Measurements from ENCODE around the gene CDH6.
A peak's percentile ranks its signal among the peaks of the same experiment; 100 is the strongest.

CDH6 gene

DNA sequence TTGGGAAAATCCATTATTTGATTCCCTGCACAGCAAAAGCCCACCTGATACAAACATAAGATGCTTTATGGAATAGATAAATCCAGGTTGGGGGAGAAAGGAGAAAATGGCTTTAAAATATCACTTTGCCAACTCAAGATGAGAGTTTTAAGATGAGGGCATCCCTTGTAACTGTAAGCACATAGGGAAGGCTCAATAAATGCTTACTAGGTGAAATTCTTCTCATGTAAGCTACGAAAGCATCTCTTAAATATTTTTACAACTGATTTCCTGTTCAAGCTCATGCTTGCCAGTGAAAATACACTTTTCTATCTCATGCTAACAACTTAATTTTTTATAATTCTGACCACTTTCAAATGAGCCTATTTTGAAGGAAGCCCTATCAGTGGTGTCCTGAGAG lies 11.5 kb downstream of the CDH6 start:
- no peak for DNase-seq

DNA sequence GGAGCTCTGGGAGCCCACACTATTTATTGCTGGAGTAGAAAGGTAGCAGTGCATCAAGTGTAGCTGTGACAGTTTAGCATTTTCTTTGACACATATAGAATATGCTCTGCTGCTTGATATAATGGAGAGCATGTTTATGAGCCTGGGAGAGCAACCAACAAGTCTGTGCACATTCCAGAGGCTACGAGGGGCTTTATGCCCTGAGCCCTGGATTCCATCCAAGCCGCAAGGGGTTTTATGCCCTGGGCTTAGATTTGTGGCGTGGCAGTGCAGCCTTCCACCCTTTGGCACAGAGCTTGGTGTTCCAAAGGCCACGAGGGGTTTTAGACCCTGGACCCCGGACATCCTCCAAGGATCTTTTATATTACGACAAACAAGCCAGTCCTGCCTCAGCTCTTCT lies 14.6 kb downstream of the CDH6 start:
- no peak for DNase-seq

DNA sequence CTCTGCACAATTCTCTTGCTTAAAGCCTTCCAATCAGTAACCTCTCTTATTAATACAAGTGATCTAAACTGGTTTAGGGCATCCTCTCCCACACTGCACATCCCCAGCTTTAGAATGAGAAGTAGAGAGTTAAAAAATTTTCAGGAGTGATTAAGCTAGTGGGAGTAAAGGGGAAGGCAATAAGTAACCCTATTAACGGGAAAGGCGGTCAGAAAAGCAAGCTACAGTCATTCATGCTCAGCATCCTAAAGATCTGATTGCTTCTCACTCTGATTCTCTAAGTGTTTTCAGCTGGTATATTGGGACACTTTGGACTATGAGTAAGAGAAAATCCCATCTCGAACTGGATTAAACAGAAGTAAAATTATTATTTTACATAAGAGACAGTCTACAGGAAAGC lies 15.8 kb downstream of the CDH6 start:
- DNase-seq = no peak

DNA sequence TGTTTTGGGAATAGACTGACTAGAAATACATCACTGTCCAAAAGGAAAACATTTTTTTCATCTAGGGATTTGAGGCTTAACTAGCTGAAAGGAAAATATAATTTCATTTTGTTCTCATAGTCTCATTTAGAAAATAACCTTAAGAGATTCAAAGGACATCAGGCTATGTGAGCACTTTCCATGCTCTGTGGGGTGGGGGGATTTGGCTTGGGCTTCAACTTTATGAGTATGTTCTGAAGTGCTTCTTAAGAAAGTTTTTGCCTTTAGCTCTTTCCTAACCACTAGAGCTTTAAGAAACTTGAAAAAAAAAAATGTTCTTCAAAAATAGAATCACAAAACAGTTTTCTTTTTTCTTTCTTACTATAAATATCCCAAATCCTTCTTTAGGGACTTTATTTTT lies 17.6 kb downstream of the CDH6 start:
- no peak for DNase-seq

DNA sequence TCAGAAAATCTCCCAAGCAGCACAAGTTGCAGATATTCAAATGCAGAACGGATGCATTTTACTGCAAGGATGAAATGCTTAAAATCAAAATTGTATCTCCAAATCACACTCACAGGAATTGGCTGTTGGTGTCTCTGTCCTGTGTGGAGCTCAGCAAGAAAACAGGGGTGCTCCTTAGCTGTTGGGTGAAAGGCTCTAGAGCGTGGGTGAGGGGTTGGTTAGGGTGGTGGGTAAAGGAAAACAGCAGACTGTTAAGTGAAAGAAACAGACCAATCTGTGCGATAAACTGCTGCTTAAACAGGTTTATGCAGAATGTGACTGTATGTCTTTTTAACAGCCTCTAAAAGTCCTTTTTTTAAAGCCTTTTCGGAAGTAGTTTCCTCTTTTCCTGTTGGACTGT lies 19.8 kb downstream of the CDH6 start:
- DNase-seq = no peak

DNA sequence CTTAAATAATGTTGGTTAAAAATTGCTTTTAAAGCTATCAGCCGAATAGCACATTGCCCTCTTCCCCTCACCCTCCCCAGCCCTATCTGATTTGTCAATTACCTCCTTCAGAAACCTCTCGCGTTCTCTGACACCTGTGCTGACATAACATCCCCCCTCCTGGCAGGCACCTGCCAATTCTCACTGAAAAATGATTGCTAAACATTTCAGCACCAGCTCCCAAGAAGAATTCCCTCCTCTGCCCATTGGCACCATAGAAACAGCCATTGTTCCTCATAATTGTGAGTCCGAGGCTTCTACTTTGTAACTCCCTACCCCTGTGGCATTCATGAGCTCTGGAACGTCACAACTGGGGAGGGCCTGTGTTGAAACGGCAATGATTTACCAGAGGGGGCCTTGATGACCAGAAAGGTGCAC lies 20.2 kb downstream of the CDH6 start:
- no peak for DNase-seq

DNA sequence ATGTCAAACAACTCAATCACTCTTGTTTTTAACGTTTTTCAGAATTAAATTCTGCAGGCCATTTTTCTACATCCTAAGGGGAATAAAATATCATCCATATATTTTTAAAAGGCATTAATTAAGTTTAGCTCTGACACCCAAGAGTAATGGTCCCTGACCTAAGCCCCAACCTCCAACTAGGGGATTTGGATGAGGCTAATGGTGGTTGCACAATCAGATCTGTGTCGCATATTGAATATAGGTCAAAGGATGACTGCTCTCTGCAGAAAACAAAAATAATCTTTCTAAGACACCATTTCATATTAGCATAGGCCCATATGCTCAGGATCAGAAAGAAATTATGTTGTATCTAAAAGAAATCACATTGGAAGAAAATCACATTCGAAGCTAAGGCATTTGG lies 20.7 kb downstream of the CDH6 start:
- DNase-seq = no peak

DNA sequence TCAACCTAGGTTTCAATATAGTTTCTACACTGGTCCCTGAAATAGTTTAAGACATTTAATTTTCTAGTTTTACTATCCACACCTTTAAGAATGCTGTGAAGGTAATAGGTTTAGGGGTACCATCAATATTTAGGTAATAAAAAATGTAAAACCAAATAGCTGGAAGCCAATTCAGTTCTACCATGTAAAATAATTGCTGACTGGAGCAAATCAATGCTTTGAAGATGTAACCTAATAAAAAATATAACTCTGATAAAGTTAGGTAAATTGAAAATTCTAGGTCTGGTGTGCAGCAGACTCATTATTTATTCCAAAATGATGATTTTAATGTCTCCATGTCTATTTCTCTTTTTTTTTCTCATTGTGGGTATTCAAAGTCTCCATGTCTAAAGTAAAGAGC lies 21.8 kb downstream of the CDH6 start:
- DNase-seq = no peak

DNA sequence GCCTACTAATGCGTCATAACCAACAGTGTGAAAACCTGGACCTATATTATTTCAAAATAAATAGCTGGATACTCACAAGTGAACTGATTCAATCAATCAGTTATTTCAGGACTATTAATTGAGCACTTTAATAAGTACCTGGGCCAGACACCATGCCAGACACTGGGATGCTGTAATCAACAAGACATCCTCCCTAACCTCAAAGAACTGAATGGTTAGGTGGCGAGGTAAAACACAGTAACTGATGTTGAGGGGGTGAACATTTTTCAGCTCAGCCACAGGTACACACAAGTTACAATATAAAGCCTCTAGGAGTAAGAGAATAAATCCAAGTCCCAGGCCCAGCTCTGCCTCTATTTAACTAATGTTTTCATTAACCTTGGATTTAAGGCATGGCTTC lies 24.0 kb downstream of the CDH6 start:
- no peak for DNase-seq

DNA sequence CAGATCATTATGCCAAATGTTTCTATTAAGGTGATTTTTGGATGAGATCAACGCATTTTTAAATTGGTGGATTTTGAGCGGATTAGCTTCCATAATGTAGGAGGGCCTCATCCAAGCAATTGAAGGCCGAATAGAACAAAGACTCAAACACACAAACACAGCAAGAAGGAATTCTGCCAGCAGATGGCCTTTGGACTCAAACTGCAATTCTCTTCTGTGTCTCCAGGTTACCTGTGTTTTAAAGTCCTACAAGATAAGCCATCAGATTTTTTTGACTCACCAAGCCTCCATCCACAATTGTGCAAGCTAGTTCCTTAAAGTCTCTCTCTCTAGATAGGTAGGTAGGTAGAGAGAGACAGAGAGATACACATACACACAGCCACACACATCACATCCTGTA lies 25.5 kb downstream of the CDH6 start:
- no peak for DNase-seq

DNA sequence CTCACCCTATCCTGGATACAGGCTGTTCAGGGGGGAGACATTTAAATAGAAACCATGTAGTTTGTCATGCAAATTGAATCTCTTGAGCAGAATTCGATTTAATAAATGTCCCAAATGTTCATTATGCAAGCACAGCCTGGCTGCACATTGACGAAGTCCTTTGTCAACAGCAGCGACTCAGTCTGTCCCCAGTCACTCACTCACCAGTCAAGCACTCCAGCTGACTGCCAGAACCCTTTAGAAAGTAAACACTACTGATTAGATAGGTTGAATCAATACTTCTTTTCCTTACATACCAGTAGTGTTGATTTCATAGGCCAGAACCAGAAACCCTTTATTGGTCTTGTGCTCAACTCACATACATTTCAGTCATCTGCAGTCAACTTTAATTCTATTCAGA lies 27.5 kb downstream of the CDH6 start:
- DNase-seq = no peak

DNA sequence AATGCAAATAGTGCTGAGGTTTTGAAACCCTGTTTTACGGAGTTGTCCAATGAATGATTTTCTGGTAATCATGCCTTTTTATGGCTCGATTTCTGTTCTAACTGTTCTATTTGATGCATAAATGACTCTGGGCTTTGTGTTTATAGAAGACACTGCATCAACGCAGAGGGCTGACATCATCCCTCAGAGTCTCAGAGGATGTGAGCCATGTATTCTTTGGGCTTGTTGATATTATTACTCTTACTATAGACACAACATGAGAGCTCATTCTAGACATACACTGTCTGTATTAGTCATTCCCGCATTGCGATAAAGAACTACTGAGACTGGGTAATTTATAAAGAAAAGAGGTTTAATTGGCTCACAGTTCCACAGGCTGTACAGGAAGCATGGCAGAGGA lies 31.6 kb downstream of the CDH6 start:
- no peak for DNase-seq

DNA sequence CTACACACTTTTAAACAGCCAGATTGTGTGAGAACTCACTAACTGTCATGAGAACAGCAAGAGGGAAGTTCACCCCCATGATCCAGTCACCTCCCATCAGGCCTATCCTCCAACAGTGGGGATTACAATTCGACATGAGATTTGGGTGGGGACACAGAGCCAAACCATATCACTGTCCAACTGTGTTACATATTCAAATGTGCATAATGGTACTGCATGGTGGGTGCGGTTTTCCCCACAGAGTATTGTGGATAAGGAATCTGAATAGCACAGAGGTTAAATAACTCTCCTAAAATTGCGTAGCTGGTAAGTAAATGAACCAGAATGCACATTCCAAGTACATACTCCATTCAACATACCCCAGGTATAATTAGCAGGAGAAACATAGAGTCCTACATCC lies 32.1 kb downstream of the CDH6 start:
- no peak for DNase-seq

DNA sequence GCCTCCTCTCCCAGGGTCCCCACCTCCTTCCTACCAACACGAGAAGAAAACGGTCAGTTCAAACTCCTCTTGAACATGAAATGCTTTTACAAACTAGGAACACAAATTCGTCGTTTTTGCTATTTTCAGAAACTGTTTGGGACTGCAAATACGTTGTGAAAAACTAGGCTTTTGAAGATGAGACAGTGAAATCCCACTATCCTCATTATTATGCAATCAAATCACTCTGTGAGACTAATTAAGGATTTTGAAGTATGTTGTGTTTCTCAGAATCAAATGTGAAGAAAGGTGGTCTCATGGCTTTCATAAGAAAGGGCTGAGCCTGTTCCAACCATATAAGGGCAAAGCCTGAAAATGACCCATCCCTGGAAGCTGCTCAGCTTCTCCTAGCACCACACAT lies 33.2 kb downstream of the CDH6 start:
- DNase-seq = no peak

DNA sequence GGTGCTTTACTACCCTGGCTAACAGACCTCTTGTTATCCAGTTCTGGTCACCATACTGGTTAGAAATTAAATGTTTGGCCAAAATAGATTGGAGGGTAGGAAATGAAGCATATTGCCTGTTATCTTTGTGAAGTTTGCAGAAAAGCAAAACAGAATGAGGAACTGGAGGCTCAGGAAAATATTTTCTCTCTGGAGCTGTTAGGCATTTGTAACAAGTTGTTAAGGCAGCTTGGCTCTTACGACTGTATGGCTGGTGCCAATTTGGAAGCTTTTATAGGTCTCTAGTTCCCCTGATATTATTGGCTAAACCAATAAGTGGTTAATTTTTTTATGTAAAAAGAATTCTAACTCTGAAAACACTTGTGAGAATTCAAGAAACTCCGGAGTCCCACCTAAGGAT lies 35.8 kb downstream of the CDH6 start:
- DNase-seq = no peak

DNA sequence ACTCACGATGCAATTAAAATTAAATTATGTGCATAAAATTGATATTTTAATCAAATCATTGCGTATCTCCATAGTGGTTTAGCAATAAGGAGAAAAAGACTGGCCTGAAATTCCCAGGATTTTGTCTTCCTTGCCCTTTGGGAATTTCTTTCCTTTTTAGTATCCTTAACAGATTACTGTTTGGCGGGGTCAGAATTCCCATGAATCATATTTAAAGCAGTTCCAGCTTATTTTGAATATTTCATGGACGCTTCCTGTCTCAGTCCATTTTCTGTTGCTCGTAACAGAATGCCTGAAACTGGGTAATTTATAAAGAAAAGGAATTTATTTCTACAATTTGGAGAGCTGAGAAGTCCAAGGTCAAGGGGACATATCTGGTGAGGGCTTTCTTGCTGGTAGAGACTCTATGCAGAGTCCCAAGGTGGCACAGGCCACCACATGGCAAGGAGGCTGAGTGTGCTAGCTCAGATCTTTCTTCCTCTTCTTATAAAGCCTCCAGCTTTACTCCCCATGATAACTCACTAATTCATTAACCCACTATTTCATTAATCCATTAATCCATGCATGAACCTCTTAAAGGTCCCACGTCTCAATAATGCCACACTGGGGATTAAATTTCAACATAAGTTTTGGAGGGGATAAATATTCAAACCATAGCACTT lies 37.8 kb downstream of the CDH6 start:
- DNase-seq = no peak

DNA sequence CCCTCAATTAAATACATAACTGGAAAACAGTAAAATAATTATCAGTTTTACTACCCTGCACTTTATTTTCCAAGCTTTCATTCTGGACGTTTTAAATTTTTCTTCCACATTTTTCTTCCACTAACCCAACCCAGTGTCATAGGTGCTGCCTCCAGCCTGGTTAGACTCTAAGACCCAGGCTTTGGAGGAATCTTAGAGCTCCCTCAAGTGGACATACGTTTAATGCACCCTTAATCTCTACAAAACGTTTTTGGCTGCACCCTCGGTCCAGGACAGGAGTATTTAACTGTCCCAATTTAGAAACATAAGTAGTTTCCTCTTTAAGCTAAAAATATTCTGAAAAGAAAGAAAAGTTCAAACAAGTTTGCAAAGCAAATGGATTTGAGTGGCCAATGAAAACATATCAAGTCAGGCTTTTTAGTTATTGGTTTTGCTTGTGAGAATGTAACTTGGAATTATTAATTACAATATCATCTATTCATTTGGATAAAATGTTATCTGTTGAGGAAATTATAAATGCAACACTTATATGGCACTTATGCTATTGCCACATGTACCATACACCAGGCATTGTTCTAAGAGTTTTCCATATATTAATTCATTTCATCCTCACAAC lies 38.9 kb downstream of the CDH6 start:
- DNase-seq = peak; percentile 84

DNA sequence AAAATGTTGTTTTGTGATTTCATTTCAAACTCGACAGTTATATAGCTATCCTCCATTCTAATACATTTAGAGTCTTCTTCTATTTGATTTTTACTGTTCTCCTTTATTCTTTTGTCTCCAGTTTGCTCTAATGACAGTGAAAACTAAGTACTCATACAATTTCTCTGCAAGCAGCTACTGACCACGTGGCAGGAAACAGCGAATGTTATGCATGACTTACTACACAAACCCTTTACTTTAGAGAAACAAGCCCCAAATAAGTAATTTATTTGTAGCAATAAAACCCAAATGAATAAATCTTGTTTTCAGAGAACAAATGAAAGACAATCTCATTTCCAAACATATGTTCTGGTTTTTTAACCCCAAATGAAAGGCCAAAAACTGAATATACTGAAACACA lies 41.9 kb downstream of the CDH6 start:
- DNase-seq = no peak

DNA sequence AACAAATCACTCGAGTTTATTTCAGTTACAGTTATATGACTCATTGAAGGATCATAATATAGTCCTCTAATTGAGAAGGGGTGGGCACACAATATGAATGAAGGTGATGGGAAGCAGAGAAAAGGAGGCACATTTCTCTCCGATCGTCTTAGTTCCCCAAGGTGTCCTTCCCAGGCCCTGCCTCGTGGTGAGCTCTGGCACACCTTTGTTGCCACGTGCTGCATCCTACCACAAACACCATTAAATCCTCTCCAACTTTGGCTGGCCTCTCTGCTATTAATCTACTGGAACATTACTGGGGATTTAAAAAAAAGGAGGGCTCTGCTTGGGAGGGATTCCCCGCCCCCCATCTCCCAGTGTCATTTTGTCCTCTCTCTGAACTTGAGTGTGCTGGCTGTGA lies 42.9 kb downstream of the CDH6 start:
- no peak for DNase-seq

DNA sequence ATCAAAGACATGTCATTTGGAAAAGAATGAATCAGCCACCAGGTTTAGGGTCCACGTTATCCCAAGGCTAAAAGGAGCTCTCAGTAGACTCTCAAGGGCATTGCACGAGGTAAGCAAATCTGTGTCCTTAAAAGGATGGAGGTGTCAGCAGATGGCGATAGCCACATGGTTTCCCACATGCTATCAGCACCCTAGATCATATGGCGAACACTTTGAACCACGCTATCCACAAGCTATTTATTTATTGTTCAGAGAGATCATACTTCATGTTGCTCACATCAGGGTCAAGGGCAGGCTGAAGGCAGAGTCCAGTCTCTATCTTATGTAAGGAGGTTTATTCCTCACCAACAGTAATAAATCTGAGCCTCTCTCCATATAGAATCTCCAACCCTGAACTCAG lies 43.7 kb downstream of the CDH6 start:
- DNase-seq = no peak

DNA sequence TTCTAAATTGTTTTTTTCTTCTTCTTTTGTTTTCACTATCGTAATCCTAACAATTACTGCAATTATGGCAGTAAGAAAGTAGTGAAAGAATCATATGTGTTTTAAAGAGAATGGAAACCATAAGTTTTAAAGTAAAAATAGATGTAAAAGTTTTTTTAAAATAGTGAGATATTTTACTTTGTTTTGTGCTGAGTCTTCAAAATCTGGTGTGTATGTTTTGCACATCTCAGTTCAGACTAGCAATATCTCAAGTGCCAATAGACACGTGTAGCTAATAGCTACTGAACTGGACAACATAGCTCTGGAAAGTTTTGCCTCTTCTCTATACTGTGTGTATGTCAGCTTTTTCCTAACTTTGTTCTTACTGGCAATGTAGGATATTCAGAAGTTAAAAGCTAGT lies 45.0 kb downstream of the CDH6 start:
- no peak for DNase-seq

DNA sequence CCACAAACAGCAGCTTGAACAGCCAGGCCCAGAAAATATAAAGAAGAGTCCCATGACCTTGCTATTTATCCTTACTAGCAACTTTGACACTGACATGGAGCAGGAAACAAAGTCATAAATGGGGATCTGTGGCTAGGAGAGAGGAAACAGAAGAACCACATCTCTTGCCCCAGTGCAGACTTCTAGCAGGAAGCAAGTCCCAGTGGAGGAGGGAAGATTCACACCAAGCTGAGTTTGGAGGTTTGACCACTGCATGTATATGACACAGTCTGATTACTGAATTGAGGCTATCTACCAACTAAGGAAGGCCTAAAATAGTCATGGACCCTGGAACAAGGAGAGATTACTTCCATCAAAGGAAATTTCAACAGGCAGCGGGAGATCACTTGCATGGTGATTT lies 51.4 kb downstream of the CDH6 start:
- peak; percentile 10 for DNase-seq

DNA sequence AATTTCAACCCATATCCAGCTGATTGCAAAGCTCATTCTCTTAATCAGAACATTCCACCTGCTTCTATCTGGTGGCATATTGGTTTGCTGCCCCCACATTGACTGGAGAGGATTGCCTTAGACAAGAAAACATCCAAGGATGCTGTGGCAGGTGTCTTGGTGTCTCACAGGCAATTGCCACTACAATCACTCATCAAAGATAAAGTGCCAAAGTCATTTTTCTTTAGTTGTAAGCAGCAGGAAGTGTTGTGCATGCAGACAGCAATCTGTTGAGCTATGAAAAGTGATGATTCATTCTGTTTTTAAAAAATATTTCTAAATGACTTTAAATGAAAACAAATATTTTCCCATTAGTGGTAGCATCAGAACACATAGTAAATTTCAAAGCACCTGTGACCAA lies 53.9 kb downstream of the CDH6 start:
- DNase-seq = no peak

DNA sequence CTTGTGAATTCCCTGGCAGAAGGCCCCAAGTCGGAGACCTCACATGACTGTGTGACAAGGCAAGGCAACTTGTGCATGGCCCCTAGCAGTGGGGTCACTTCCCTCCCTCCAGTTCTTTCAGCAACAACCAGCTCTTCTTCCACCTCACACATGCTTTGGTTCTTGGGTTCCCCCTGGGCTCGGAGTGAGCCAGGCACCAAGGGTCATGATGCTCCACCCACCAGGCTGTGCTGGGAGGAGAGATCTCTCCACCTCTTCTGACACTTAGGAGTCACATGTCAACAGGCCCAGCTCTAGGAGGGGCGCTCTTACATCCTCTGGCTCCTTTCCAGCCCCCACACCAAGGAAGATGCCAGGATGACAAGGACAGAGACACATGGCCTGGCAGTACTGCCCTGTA lies 56.7 kb downstream of the CDH6 start:
- no peak for DNase-seq

DNA sequence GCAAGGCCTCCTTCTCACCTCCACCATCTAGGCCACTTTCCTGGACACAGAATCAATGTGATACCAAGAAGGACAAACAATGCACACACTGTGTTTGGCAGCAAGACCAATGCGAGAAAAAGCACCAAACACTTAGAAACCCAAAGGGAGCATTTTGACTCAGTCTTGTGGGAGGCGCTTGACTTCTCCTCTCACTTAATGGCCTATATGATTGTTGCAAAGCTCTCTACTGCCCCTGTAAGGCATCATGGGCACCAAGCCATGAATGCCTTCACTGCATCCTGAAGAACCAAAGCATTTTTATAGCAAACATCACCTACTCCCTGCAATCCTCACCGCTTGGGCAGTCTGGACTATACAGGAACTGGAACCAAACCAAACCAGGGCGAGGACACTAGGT lies 57.5 kb downstream of the CDH6 start:
- DNase-seq = no peak

Measured in hematopoietic multipotent progenitor cell treated with erythropoietin and hydrocortisone succinate and interleukin-3 and kit ligand, for 6 days (in vitro differentiated cells).